Upper lobe of left lung (tissue), 6 donors: ENCODE results near the gene DCLRE1C. TPM values are rescaled to one million over a fixed set of nuclear protein-coding genes. Genes with fewer than 3 reads are reported as not detected.

ENCODE experiments used
- ATAC-seq, 2 donors: fragments of 200-7000 bp; cut with Tn5 transposase; one replicate each; pipeline ENCODE4 v1.9.1; 2022; ENCODE audit warnings: mild to moderate bottlenecking in 2 of 2, moderate library complexity in 2 of 2; ENCODE audit not compliant: low FRiP score in 2 of 2
- DNase-seq, 2 donors: peaks; one replicate each; pipeline ENCODE4 v3.0.0-alpha.2; 2019 to 2020
- H3K27ac ChIP-seq, 4 donors: fragments of 200-600 bp; sonication (generic); one replicate each; pipeline ENCODE4 v1.5.1; 2016 to 2019
- H3K27me3 ChIP-seq, 4 donors: fragments of 200-600 bp; sonication (generic); one replicate each; pipeline ENCODE4 v1.5.1; 2017 to 2019
- H3K36me3 ChIP-seq, 4 donors: fragments of 200-600 bp; sonication (generic); one replicate each; pipeline ENCODE4 v1.5.1; 2016 to 2019
- H3K4me1 ChIP-seq, 4 donors: fragments of 200-600 bp; sonication (generic); one replicate each; pipeline ENCODE4 v1.5.1; 2018 to 2019
- H3K4me3 ChIP-seq, 4 donors: fragments of 200-600 bp; sonication (generic); one replicate each; pipeline ENCODE4 v1.5.1; 2017 to 2019; ENCODE audit warnings: mild to moderate bottlenecking in 2 of 4, moderate library complexity in 1 of 4
- H3K9me3 ChIP-seq, 4 donors: fragments of 200-600 bp; sonication (generic); one replicate each; pipeline ENCODE4 v1.5.1; 2018 to 2019
- EP300 ChIP-seq, 4 donors: sonication (generic); formaldehyde crosslinking; IDR thresholded peaks; one replicate each; pipeline ENCODE4 v1.5.1; 2017; ENCODE audit warnings: antibody characterized with exemption in 4 of 4, control low read depth in 2 of 4
- POLR2A ChIP-seq, 4 donors: fragments of 450-650 bp; IDR thresholded peaks; one replicate each; pipeline ENCODE4 v1.5.1; 2016 to 2017; ENCODE audit warnings: antibody characterized with exemption in 4 of 4, mild to moderate bottlenecking in 2 of 4
- POLR2AphosphoS5 ChIP-seq, 2 donors: sonication (generic); formaldehyde crosslinking; IDR thresholded peaks; one replicate each; pipeline ENCODE4 v1.5.1; 2017; ENCODE audit warnings: antibody characterized with exemption in 2 of 2
- WGBS, 2 donors: methylation state at CpG; one replicate each; pipeline ENCODE4 v1.1.5; 2017 to 2018; 5-methylcytosine and 5-hydroxymethylcytosine counted together
- total RNA-seq, 6 donors: library from RNA; depleted of rRNA in 4 of 6; stranded (reverse); fragments of >200 nt in 4 of 6; gene quantifications; one replicate each; pipeline versions ENCODE4 v1.1.0 to v1.2.1, GENCODE V29; 2016 to 2021
- TF ChIP-seq, protein P1 (sequence below), 6 experiments: fragments of 450-650 bp in 4 of 6; fragments of 200-600 bp in 2 of 6; sonication (generic) in 2 of 6; IDR thresholded peaks; one replicate each; pipeline ENCODE4 v1.5.1; 2016 to 2019; ENCODE audit warnings: antibody characterized with exemption in 6 of 6
- donor health status: DM: no; HTN: no; CAD: no; lungs with moderate emphysema.
- donor health status: DM: no; HTN: yes; CAD: no; lungs with severe emphysema.

The DCLRE1C gene
- total RNA-seq, 6 donors from 2014 or later = 8.8 to 19.9 (median 10.9) TPM

DNA sequence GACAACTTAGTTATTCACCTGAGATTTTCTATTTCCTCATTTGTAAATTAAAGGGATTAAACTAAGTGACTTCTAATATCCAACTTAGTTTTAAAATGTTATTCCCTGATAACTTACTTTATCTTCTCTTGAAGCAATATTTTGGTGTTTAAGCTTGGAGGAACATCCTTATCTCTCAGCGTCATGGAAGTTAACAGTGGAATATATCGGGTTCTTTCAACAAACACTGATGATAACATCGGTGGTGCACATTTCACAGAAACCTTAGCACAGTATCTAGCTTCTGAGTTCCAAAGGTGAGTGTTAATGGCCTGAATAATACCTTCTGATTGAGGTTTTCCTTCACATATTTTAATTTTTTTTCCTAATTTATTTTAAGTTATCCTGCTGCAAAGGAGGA lies 101.7 kb downstream of the DCLRE1C start:
- no peak for DNase-seq
- Histone ChIP-seq H3K9me3 (no peaks in the 10 kb centered on the region), H3K27me3 (no peaks in the 10 kb centered on the region), H3K27ac (no peak overlapping the region), H3K4me1 (no peaks in the 10 kb centered on the region), H3K36me3 (peaks cover 0 to 62% (median 7%) of the 10 kb centered on the region in 4 donors), H3K4me3 (no peak overlapping the region)
- TF ChIP-seq EP300 (IDR thresholded peaks at IDR 0.05) (no peak), POLR2AphosphoS5 (IDR thresholded peaks at IDR 0.05) (no peak), POLR2A (IDR thresholded peaks at IDR 0.05) (no peak)
- TF ChIP-seq, protein P1, sequence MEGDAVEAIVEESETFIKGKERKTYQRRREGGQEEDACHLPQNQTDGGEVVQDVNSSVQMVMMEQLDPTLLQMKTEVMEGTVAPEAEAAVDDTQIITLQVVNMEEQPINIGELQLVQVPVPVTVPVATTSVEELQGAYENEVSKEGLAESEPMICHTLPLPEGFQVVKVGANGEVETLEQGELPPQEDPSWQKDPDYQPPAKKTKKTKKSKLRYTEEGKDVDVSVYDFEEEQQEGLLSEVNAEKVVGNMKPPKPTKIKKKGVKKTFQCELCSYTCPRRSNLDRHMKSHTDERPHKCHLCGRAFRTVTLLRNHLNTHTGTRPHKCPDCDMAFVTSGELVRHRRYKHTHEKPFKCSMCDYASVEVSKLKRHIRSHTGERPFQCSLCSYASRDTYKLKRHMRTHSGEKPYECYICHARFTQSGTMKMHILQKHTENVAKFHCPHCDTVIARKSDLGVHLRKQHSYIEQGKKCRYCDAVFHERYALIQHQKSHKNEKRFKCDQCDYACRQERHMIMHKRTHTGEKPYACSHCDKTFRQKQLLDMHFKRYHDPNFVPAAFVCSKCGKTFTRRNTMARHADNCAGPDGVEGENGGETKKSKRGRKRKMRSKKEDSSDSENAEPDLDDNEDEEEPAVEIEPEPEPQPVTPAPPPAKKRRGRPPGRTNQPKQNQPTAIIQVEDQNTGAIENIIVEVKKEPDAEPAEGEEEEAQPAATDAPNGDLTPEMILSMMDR (IDR thresholded peaks at IDR 0.05) = no peak
- WGBS, 2 donors = 89 to 92% methylated on average over 3 of the region's 3 CpGs
- ATAC-seq = no peak

Other genes starting within 250 kb of the DCLRE1C start
- 100 to 1,000 TPM in 1 of 6 donors, 10 to 100 TPM in 5; 44.0 to 136 (median 77.0) TPM for gene FAM107B, start 179.2 kb downstream of the DCLRE1C start, total RNA-seq
- gene CDNF, start 116.1 kb downstream of the DCLRE1C start, total RNA-seq = 10 to 100 TPM in 1 of 6 donors, 1 to 10 TPM in 3, under 1 TPM in 2; 0.89 to 34.6 (median 1.7) TPM
- gene HSPA14, start 115.8 kb downstream of the DCLRE1C start, total RNA-seq = 10 to 100 TPM in 2 of 6 donors, 1 to 10 TPM in 4; 4.3 to 14.7 (median 9.4) TPM
- 10 to 100 TPM in 1 of 6 donors, 1 to 10 TPM in 5; 5.9 to 13.9 (median 7.5) TPM for gene MSANTD7, start 115.8 kb downstream of the DCLRE1C start, total RNA-seq
- gene SUV39H2, start 75.2 kb downstream of the DCLRE1C start, total RNA-seq = 1 to 10 TPM; 1.6 to 4.9 (median 3.7) TPM
- 1 to 10 TPM in 1 of 6 donors, under 1 TPM in 1, not detected in 4; 0.44 to 2.0 TPM for gene MEIG1, start 5.3 kb upstream of the DCLRE1C start, total RNA-seq
- gene OLAH, start 89.8 kb upstream of the DCLRE1C start, total RNA-seq = 1 to 10 TPM; 1.1 to 5.6 (median 2.4) TPM
- 1 to 10 TPM in 1 of 6 donors, under 1 TPM in 3, not detected in 2; 0.46 to 2.4 (median 0.83) TPM for gene ACBD7, start 134.7 kb upstream of the DCLRE1C start, total RNA-seq
- 10 to 100 TPM in 5 of 6 donors, 1 to 10 TPM in 1; 6.4 to 27.2 (median 13.6) TPM for gene RPP38, start 143.3 kb upstream of the DCLRE1C start, total RNA-seq
- 10 to 100 TPM in 1 of 6 donors, 1 to 10 TPM in 5; 6.4 to 12.0 (median 8.6) TPM for gene NMT2, start 214.6 kb upstream of the DCLRE1C start, total RNA-seq